Inflammatory macrophage treated with lipopolysaccharide for 4 hours (primary cell): ENCODE results near the gene SERPINA12.
"Not testable (repeated sequence)": the region's sequence is repeated elsewhere in the genome, so short reads cannot be mapped to it uniquely, and the experiment has no call there.

Experiments used
- DNase-seq: peaks from one replicate; pipeline ENCODE4 v3.0.0-alpha.2; 2020

Gene SERPINA12

DNA sequence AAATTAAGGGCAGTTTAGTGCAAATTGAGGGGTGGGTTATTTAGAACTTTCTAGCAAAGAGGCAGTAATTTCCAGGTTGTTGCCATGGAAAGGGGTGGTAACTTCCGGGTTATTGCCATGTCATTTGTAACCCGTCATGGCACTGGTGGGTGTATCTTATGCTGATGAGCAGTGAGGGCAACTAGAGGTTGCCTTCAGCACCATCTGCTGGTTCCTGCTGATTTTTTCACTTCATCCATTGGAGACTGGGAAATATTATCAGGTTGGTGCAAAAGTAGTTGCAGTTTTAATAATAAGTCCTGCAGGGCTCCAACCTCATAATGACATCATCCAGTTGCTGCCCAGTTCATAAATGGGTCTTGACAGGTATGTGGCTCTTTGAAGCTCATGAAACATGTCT, 27.6 kb upstream of the SERPINA12 start:
- DNase-seq: no peak

DNA sequence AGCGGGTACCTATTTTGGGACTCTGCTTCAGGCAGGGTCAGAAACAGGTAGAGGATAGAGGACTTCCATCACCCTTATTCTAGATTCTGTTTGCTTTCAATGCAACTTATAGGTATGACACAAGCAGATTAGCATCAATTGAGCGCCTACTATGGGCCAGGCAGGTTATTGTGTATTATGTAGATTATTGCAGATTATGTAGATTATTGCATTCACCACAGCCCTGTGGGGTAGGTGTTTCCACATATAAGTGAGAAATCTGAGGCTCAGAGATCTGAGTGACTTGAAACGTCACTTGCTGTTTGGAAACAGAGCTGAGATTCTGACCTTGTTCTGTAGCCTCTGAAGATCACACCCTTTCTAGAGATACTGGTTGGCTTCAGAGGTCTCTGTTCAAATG, 26.2 kb upstream of the SERPINA12 start:
- no peak for DNase-seq

DNA sequence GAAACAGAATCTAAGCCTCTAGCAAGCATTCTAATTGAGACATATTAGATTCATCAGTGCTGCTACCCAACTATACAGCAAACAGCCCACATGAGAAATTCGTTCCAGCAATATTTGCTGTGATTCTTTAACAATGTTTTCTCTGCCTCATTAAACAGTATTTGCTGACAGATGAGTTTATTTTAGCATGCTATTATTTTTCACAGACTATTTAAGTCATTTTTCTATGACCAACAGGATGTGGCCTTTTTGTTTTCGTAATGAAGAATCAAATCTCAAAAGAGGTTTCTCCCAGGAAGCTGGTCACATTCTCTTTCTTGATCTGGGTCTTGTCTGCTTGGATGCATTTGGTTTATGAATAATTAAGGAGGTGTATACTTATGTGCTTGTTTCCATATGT, 23.2 kb upstream of the SERPINA12 start:
- DNase-seq: no peak

- no peak for DNase-seq
These were observed 21.9 kb upstream of the SERPINA12 start for GRCh38 chr14:94531187-94531586.

DNA sequence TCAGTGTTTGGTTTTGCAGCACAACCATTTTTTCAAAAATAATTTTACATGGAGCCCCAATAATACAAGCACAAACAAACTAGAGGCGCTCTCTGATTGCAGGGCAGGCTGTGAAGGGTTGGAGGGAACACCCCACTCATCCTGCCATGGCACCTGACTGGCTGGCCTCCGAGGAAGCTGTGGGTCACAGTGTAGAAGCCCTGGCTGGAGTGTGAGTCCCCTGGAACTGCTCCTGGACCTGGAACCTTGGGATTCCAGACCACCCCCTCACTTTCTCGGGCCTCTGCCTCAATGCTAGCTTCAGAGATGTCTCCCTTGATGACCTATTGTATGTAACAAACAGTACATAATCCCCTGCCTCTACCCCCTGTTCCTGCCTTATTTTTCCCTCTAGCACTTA, 14.8 kb upstream of the SERPINA12 start:
- DNase-seq: no peak

GRCh38 chr14:94523265-94523664, 14.0 kb upstream of the SERPINA12 start:
- no peak for DNase-seq

- no peak for DNase-seq
These were observed 13.0 kb upstream of the SERPINA12 start for GRCh38 chr14:94522115-94522724.

DNA sequence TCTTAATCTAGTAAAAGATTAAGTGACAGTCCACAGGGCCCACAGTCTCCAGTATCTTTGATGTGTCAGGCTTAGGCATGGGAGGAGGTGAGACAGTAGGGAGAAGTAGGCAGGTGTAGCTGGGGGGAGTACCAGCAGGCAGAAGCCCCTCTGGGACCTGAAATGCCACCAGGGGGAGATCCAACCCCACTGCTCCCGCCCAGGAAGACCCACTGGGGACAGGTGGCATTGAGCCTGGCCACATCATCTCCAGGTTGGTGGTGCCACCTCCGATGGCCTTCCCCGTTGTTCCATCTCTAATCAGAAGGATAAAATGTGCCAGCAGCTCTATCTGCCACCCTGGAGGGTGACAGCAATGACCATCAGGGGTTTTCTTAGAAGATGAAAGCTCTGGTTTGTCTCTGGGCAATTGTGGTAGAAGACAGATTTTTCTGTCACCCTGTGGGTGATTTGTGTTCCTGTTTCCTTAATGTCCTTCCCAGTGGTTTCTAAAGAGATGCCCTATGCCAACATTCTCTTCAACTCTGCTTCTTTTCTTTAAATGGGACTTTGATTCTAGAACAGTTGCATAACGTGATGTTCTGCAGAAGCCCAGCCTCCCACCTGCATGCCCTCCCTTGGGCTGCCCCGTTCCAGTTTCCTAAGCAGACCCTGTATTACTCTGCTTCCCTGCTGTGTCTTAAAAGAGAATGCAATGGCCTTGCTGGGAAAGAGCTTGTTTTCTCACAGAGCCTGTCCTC, 12.3 kb upstream of the SERPINA12 start:
- DNase-seq: no peak

DNA sequence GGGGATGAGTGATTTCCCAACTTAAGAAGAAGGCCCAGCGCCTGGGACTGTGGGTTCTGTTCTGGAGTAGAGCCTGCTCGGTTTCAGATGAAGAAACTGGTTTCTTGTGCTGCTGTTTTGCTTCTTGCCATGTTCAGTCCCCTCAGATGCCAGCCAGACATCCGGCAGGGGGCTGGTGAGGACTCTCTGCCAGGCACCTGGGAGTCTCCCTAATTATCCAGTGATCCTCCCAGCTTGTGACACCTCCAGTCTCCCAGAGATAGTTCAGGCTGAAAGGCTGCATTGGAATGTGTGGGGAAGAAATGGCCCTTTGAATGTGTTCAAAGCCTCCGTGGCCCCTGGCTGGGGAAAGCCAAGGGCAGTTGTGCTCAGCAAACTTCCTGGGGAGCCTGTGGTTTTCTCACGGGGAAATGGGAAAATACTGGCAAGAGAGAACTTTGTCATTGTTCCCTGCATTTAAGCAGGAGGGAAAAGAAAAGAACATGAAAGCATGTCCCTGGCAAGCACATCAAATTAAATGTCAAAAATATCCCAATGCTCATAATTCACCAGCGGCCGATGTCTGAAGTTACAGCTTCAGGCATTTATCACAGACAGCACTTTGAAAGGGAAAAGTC, 8.5 kb upstream of the SERPINA12 start:
- DNase-seq: no peak

- DNase-seq: no peak
These were observed 8.0 kb upstream of the SERPINA12 start for GRCh38 chr14:94517248-94517640.

GRCh38 chr14:94515856-94516255, 6.6 kb upstream of the SERPINA12 start:
- no peak for DNase-seq

DNA sequence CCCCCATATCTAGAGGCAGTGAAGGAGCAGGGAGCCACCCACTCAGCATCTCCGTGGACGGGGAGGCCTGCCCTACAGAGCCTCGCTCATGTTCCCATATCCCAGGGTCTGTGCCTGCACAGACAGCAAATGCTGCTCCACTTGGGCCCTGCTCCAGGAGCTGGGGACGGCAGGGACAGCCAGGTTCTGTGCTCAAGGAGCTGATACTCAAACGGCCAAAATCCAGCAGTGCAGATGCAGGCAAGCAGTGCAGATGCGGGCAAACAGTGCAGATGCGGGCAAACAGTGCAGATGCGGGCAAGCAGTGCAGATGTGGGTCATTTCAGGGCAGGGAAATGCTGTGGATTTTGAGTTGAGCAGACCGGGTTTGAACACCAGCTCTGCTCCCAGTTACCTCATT, 6.2 kb upstream of the SERPINA12 start:
- DNase-seq: no peak

DNA sequence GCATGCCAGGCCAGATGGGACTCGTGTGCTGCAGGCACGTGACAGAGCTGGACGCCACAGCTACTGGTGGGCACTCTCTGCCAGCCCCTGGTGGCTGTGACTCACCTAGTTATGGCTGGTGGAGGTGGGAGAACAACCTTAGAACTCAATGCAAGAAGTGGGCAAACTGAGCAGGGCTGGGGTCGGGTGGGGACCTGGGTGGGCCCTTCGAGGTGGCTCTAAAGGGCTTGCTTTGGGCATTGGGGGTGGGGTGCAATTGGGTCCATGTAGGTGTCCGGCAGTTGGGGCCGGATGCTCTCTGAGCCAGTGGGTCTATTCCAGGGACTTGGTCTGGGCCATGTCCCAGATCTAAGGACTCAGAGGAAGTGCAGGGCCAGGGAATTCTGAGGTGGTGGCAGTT, 5.1 kb upstream of the SERPINA12 start:
- DNase-seq: no peak

DNA sequence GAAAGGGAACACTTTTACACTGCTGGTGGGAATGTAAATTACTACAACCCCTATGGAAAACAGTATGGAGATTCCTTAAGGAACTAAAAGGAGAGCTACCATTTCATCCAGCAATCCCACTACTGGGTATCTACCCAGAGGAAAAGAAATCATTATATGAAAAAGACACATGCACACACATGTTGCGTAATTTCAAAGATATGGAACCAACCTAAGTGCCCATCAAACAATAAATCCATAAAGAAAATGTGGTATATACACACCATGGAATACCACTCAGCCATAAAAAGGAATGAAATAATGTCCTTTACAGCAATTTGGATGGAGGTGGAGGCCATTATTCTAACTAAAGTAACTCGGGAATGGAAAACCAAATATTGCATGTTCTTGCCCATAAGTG, 1.2 kb upstream of the SERPINA12 start:
- not testable (repeated sequence) for DNase-seq

DNA sequence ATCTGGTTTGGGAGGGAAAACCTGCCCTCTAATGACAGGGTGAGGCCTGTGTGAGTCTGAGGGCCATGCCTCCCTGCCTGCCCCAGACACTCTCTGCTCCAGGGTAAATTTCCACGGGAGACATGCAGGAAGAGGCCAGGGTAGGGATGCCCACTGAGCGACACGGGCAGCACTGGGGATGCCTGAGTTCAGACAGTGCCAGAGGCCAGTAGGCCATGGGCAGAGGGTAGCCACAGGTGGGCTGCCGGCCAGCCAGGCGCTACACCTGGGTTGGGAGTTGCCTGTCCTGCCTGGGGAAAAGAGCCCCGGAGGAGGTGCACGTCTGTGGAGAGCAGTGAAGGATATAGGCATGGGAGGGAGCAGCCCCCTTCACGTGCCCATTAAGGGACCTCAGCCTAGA, 3.6 kb downstream of the SERPINA12 start:
- no peak for DNase-seq

- DNase-seq: no peak
These were observed 4.1 kb downstream of the SERPINA12 start for GRCh38 chr14:94505206-94505605.

- no peak for DNase-seq
These were observed 7.4 kb downstream of the SERPINA12 start for GRCh38 chr14:94501588-94502516.

DNA sequence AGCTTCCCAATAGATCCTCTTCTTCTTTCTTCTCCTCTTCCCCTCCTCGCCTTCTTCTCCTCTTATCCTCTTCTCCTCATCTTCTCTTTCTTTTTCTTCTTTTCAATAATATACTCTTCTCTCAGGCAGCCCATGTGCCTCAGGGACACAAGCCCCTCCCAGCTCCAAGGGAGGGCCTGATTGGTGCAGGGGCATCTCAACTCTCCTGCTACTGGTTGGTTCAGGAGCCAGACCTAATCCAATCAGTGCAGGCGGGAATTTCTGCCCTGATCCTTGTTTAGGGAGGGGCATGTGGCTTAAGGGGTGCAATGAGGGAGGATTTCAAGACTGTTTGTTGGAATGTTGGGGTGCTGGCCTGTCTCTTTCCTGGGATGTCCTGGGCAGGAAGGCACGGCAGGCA, 9.0 kb downstream of the SERPINA12 start:
- no peak for DNase-seq

- no peak for DNase-seq
These were observed 9.6 kb downstream of the SERPINA12 start for GRCh38 chr14:94499673-94500072.

- DNase-seq: no peak
These were observed 11.1 kb downstream of the SERPINA12 start for GRCh38 chr14:94498215-94498614.

DNA sequence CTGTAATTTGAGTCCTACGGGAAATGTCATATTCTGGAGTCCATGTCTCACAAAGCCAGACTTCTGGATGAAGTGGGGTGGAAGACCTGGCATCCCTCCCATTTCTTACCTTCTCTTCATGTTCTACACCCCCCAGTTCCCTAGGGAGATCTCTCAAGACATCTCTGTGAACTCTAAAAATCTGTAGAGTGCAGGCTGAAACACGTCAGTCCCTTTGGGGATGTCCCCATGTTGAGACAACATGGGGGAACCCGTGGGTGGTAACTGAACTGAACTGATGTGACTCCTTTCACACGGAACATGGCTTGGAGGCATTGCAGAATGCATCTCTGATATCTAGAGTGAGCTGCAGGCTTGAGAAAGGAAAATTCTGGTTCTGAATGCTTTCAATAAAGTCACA, 15.2 kb downstream of the SERPINA12 start:
- no peak for DNase-seq

- DNase-seq: no peak
These were observed 17.8 kb downstream of the SERPINA12 start for GRCh38 chr14:94491511-94491910.

GRCh38 chr14:94489336-94489735, 19.9 kb downstream of the SERPINA12 start:
- DNase-seq: no peak
